ENCODE measurements around the gene ZNF821.
"Not testable (repeated sequence)": the region's sequence is repeated elsewhere in the genome, so short reads cannot be mapped to it uniquely, and the experiment has no call there.

Gene ZNF821

GRCh38 chr16:71869089-71869488 lies 14.9 kb downstream of the ZNF821 start:
- DNase-seq: no peak
- intact Hi-C loops (cut with DNase I): no loop called here

- intact Hi-C loops (cut with DNase I): no loop called here
- DNase-seq: no peak
These were observed 16.0 kb downstream of the ZNF821 start for GRCh38 chr16:71867939-71868338.

- DNase-seq; intact Hi-C loops (cut with DNase I): not testable (repeated sequence)
These were observed 16.8 kb downstream of the ZNF821 start for GRCh38 chr16:71867175-71867574.

- intact Hi-C loops (cut with DNase I): no loop called here
- no peak for DNase-seq
These were observed 18.7 kb downstream of the ZNF821 start for GRCh38 chr16:71865173-71865863.

GRCh38 chr16:71863995-71864394 lies 20.0 kb downstream of the ZNF821 start:
- DNase-seq: no peak
- intact Hi-C loops (cut with DNase I): no loop called here

- DNase-seq: no peak
- intact Hi-C loops (cut with DNase I): no loop called here
These were observed 24.0 kb downstream of the ZNF821 start for GRCh38 chr16:71859762-71860521.

GRCh38 chr16:71855937-71856662 lies 27.9 kb downstream of the ZNF821 start:
- intact Hi-C loops (cut with DNase I): no loop called here
- no peak for DNase-seq

GRCh38 chr16:71854369-71854948 lies 29.5 kb downstream of the ZNF821 start:
- intact Hi-C loops (cut with DNase I): no loop called here
- no peak for DNase-seq

- intact Hi-C loops (cut with DNase I): no loop called here
- no peak for DNase-seq
These were observed 30.6 kb downstream of the ZNF821 start for GRCh38 chr16:71853413-71853812.

- DNase-seq: no peak
- intact Hi-C loops (cut with DNase I): no loop called here
These were observed 31.4 kb downstream of the ZNF821 start for GRCh38 chr16:71852561-71852960.

GRCh38 chr16:71852158-71852557 lies 31.8 kb downstream of the ZNF821 start:
- intact Hi-C loops (cut with DNase I): no loop called here
- no peak for DNase-seq

- intact Hi-C loops (cut with DNase I): no loop called here
- no peak for DNase-seq
These were observed 32.2 kb downstream of the ZNF821 start for GRCh38 chr16:71851746-71852145.

- intact Hi-C loops (cut with DNase I): loop anchor here (5.0 to 10.0 kb wide), 2 partner anchors 36 to 46 kb away; partner anchors contain the start of gene IST1
- no peak for DNase-seq
These were observed 35.4 kb downstream of the ZNF821 start for GRCh38 chr16:71848622-71849021.

GRCh38 chr16:71847096-71847495 lies 36.9 kb downstream of the ZNF821 start:
- intact Hi-C loops (cut with DNase I): loop anchor here (5.0 to 10.0 kb wide), 2 partner anchors 35 to 48 kb away; partner anchors contain the start of gene IST1
- DNase-seq: no peak

- DNase-seq: peak in 21 of 42 donors; percentile 1 to 45 (median 16)
These were observed 37.6 kb downstream of the ZNF821 start for GRCh38 chr16:71846431-71846830.

GRCh38 chr16:71845639-71846430 lies 38.1 kb downstream of the ZNF821 start, which contains the start of gene ATXN1L:
Gene ATXN1L, plus strand, starts transcription at chr16:71845976. Its CDS starts 3,765 bp downstream, at chr16:71849741.
- DNase-seq: peak; percentile 70 to 97 (median 92)
- intact Hi-C loops (cut with DNase I): loop anchor here (5.0 to 10.0 kb wide), 2 partner anchors 34 to 49 kb away; partner anchors contain the start of gene IST1

More at GRCh38 chr16:71846431-71846830, 37.6 kb downstream of the ZNF821 start:
- intact Hi-C loops (cut with DNase I): loop anchor here (5.0 to 10.0 kb wide), 2 partner anchors 34 to 48 kb away; partner anchors contain the start of gene IST1

- intact Hi-C loops (cut with DNase I): loop anchor here (10.0 kb wide), 1 partner anchor 51 kb away; the partner anchor contains the start of gene IST1
- DNase-seq: no peak
These were observed 40.4 kb downstream of the ZNF821 start for GRCh38 chr16:71843572-71843971.

GRCh38 chr16:71840052-71840451 lies 43.9 kb downstream of the ZNF821 start:
- intact Hi-C loops (cut with DNase I): loop anchor here (10.0 kb wide), 1 partner anchor 55 kb away; the partner anchor contains the start of gene IST1
- no peak for DNase-seq
